ENCODE data around the gene CIROP. TPM values are rescaled to one million over a fixed set of nuclear protein-coding genes. Genes with fewer than 3 reads are reported as not detected.

The CIROP gene
- total and polyA plus RNA-seq, 4 donors, result not detected

DNA sequence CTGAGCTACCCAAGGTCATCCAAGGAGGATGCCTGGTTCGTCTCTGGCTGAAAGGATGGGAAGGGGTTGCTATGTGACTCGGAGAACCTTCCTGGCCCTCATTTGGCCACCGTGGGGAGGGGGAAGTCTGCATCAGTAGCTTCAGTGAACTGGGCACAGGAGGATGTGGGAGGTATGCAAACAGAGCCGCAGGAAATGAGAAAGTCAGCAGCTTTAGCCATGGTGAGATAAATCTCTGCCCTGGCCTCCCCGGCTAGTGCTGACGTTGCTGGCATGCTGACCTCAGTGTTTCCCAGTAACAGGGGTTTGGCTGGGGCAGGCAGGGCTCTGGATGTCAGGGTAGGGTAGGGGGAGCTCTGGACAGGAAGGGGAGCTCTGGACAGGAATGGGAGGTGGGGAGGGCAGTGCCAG is 16.6 kb upstream of the CIROP start:
- no peaks in the 10 kb centered on the region for H3K9me3 ChIP-seq (ENCODE audit: control insufficient read depth in 4 of 4, low read length in 3 of 4)
- H3K4me1 ChIP-seq (ENCODE audit: control insufficient read depth in 4 of 4, insufficient read depth in 4 of 4, low read length in 3 of 4), result peaks cover 0 to 5% (median 2%) of the 10 kb centered on the region in 4 donors
- no peaks in the 10 kb centered on the region for H3K27me3 ChIP-seq (ENCODE audit: control insufficient read depth in 4 of 4, insufficient read depth in 4 of 4, low read length in 3 of 4)
- H3K4me3 ChIP-seq (ENCODE audit: low read depth in 1 of 3, low read length in 3 of 3), result no peak overlapping the region
- H3K9ac ChIP-seq (ENCODE audit: low read depth in 1 of 2, low read length in 2 of 2), result no peak overlapping the region
- WGBS, result 41% methylated on average over 6 of the region's 6 CpGs
- H3K36me3 ChIP-seq (ENCODE audit: control insufficient read depth in 4 of 4, insufficient read depth in 3 of 4, low read depth in 1 of 4, low read length in 3 of 4), result no peaks in the 10 kb centered on the region
- no peak for DNase-seq (ENCODE audit: low spot score)
- no peak overlapping the region for H3K27ac ChIP-seq (ENCODE audit: low read depth in 1 of 2, low read length in 2 of 2)
- peak; percentile 14 for TF ChIP-seq SP1 (IDR thresholded peaks at IDR 0.05)
- TF ChIP-seq TAF1 (conservative IDR thresholded peaks at IDR 0.05), result no peak
- TF ChIP-seq ATF3 (IDR thresholded peaks at IDR 0.05), result no peak
- TF ChIP-seq EGR1 (IDR thresholded peaks at IDR 0.05; ENCODE audit: low read depth in 2 of 2), result no peak
- no peak for TF ChIP-seq CTCF (IDR thresholded peaks at IDR 0.05; ENCODE audit: low read depth, low read length, missing input control)
- no peak for TF ChIP-seq JUND (IDR thresholded peaks at IDR 0.05)
- no peak for TF ChIP-seq RXRA (IDR thresholded peaks at IDR 0.05)

DNA sequence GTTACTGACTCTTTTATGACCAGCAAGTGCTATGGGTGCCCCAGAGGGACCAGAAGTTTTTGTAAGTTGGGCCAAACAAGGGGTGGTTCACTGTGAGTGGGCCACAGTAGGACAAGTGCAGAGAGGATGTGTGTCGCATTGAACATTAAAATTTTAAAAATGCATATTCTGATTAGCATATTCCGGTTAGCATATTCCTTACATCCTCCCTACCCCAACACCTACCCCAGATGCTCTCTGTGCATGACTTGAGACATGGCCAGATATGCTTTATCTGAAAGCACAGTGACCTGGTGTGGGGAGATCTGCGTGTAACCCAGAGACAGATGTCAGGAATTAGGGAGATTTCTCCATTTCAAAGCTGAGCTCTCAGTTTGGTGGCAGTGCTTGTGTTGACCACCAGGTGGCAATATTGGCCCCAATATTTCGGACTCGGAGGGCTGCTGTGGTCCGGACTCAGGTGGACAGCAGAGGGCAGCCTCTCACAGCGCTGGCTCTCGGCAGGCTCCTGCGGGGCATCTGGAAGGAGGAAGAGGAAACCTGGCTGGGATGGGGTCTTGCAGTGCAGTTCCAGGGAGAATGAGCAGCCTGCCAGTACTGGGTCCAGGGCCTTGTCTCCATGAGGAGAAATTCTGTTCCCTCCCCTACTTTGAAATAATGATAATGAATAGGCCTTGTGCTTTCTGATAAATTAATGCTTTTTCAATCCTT is 15.9 kb upstream of the CIROP start:
- WGBS, result 19% methylated on average over 9 of the region's 9 CpGs
- Histone ChIP-seq H3K4me1 (ENCODE audit: control insufficient read depth in 4 of 4, insufficient read depth in 4 of 4, low read length in 3 of 4) (peaks cover 0 to 5% (median 2%) of the 10 kb centered on the region in 4 donors), H3K4me3 (ENCODE audit: low read depth in 1 of 3, low read length in 3 of 3) (no peak overlapping the region), H3K9ac (ENCODE audit: low read depth in 1 of 2, low read length in 2 of 2) (no peak overlapping the region), H3K27ac (ENCODE audit: low read depth in 1 of 2, low read length in 2 of 2) (no peak overlapping the region), H3K9me3 (ENCODE audit: control insufficient read depth in 4 of 4, low read length in 3 of 4) (no peaks in the 10 kb centered on the region), H3K27me3 (ENCODE audit: control insufficient read depth in 4 of 4, insufficient read depth in 4 of 4, low read length in 3 of 4) (no peaks in the 10 kb centered on the region), H3K36me3 (ENCODE audit: control insufficient read depth in 4 of 4, insufficient read depth in 3 of 4, low read depth in 1 of 4, low read length in 3 of 4) (no peaks in the 10 kb centered on the region)
- no peak for TF ChIP-seq MAX (IDR thresholded peaks at IDR 0.05)
- peak; percentile 100 for TF ChIP-seq CTCF (IDR thresholded peaks at IDR 0.05; ENCODE audit: low read depth, low read length, missing input control)
- peak; percentile 100 for TF ChIP-seq RAD21 (IDR thresholded peaks at IDR 0.05)
- DNase-seq (ENCODE audit: low spot score), result peak; percentile 85

GRCh38 chr14:23119363-23120327 is 14.9 kb upstream of the CIROP start:
- no peak overlapping the region for H3K4me3 ChIP-seq (ENCODE audit: low read depth in 1 of 3, low read length in 3 of 3)
- no peaks in the 10 kb centered on the region for H3K9me3 ChIP-seq (ENCODE audit: control insufficient read depth in 4 of 4, low read length in 3 of 4)
- no peak for DNase-seq (ENCODE audit: low spot score)
- no peaks in the 10 kb centered on the region for H3K36me3 ChIP-seq (ENCODE audit: control insufficient read depth in 4 of 4, insufficient read depth in 3 of 4, low read depth in 1 of 4, low read length in 3 of 4)
- WGBS, result 79% methylated on average over 16 of the region's 16 CpGs
- no peak overlapping the region for H3K27ac ChIP-seq (ENCODE audit: low read depth in 1 of 2, low read length in 2 of 2)
- H3K27me3 ChIP-seq (ENCODE audit: control insufficient read depth in 4 of 4, insufficient read depth in 4 of 4, low read length in 3 of 4), result no peaks in the 10 kb centered on the region
- no peak overlapping the region for H3K9ac ChIP-seq (ENCODE audit: low read depth in 1 of 2, low read length in 2 of 2)
- peaks cover 0 to 5% (median 2%) of the 10 kb centered on the region in 4 donors for H3K4me1 ChIP-seq (ENCODE audit: control insufficient read depth in 4 of 4, insufficient read depth in 4 of 4, low read length in 3 of 4)
- TF ChIP-seq FOXA2 (IDR thresholded peaks at IDR 0.05), result no peak
- TF ChIP-seq HNF4A (conservative IDR thresholded peaks at IDR 0.05), result no peak
- TF ChIP-seq EGR1 (IDR thresholded peaks at IDR 0.05; ENCODE audit: low read depth in 2 of 2), result no peak
- no peak for TF ChIP-seq NR2F2 (IDR thresholded peaks at IDR 0.05)
- no peak for TF ChIP-seq GABPA (IDR thresholded peaks at IDR 0.05 in 1 of 2, conservative IDR thresholded peaks at IDR 0.05 in 1 of 2)
- TF ChIP-seq RXRA (IDR thresholded peaks at IDR 0.05), result no peak
- TF ChIP-seq, protein P1, sequence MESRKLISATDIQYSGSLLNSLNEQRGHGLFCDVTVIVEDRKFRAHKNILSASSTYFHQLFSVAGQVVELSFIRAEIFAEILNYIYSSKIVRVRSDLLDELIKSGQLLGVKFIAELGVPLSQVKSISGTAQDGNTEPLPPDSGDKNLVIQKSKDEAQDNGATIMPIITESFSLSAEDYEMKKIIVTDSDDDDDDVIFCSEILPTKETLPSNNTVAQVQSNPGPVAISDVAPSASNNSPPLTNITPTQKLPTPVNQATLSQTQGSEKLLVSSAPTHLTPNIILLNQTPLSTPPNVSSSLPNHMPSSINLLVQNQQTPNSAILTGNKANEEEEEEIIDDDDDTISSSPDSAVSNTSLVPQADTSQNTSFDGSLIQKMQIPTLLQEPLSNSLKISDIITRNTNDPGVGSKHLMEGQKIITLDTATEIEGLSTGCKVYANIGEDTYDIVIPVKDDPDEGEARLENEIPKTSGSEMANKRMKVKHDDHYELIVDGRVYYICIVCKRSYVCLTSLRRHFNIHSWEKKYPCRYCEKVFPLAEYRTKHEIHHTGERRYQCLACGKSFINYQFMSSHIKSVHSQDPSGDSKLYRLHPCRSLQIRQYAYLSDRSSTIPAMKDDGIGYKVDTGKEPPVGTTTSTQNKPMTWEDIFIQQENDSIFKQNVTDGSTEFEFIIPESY (IDR thresholded peaks at IDR 0.05), result no peak
- TF ChIP-seq ATF3 (IDR thresholded peaks at IDR 0.05), result no peak
- TF ChIP-seq SP1 (IDR thresholded peaks at IDR 0.05), result no peak
- no peak for TF ChIP-seq HNF4G (IDR thresholded peaks at IDR 0.05)
- TF ChIP-seq MAX (IDR thresholded peaks at IDR 0.05), result no peak
- TF ChIP-seq JUND (IDR thresholded peaks at IDR 0.05), result no peak
- TF ChIP-seq TAF1 (conservative IDR thresholded peaks at IDR 0.05), result no peak
- TF ChIP-seq RAD21 (IDR thresholded peaks at IDR 0.05), result no peak
- no peak for TF ChIP-seq FOXA1 (IDR thresholded peaks at IDR 0.05)
